Caki2 (cell line): ENCODE results near the gene SLC2A5. TPM values are rescaled to one million over a fixed set of nuclear protein-coding genes. Genes with fewer than 3 reads are reported as not detected.
"Not testable (repeated sequence)": the region's sequence is repeated elsewhere in the genome, so short reads cannot be mapped to it uniquely, and the experiment has no call there.

ENCODE experiments used
- DNase-seq: peaks from one replicate; pipeline ENCODE4 v3.0.0-alpha.2; 2015; ENCODE audit warnings: low read depth
- in situ Hi-C: cut with HindIII; loops from 2 replicates; pipeline ENCODE4 v1.10.0; 2016; ENCODE audit warnings: low sequenced_read_pairs, low pct_unique_long_range_greater_than_20kb, mixed read lengths
- total RNA-seq: library from RNA; depleted of rRNA; stranded (reverse); fragments of >200 nt; shearing (Covaris generic); gene quantifications from 2 replicates; pipeline ENCODE4 v1.2.3, GENCODE V29; 2014; ENCODE audit warnings: low replicate concordance

SLC2A5 gene
- total RNA-seq, 1 experiment from 2014 or later: not detected

GRCh38 chr1:9022026-9022738 lies 47.3 kb downstream of the SLC2A5 start:
- in situ Hi-C loops, DNase-seq: not testable (repeated sequence)

- no peak for DNase-seq
- in situ Hi-C loops: no loop called here
These were observed 49.1 kb downstream of the SLC2A5 start for GRCh38 chr1:9020305-9020704.

GRCh38 chr1:9019896-9020295 lies 49.5 kb downstream of the SLC2A5 start:
- in situ Hi-C loops: no loop called here
- no peak for DNase-seq

- in situ Hi-C loops: no loop called here
- no peak for DNase-seq
These were observed 51.1 kb downstream of the SLC2A5 start for GRCh38 chr1:9018333-9018732.

GRCh38 chr1:9016455-9016854 lies 53.0 kb downstream of the SLC2A5 start:
- in situ Hi-C loops: no loop called here
- DNase-seq: no peak

GRCh38 chr1:9014475-9015375 lies 54.7 kb downstream of the SLC2A5 start:
- in situ Hi-C loops: no loop called here
- no peak for DNase-seq

- in situ Hi-C loops: no loop called here
- no peak for DNase-seq
These were observed 55.6 kb downstream of the SLC2A5 start for GRCh38 chr1:9013819-9014218.

GRCh38 chr1:9010781-9011323 lies 58.6 kb downstream of the SLC2A5 start:
- in situ Hi-C loops: no loop called here
- DNase-seq: no peak

- in situ Hi-C loops: no loop called here
- DNase-seq: no peak
These were observed 59.7 kb downstream of the SLC2A5 start for GRCh38 chr1:9009438-9010370.

- no peak for DNase-seq
- in situ Hi-C loops: no loop called here
These were observed 61.2 kb downstream of the SLC2A5 start for GRCh38 chr1:9008236-9008635.

- in situ Hi-C loops: no loop called here
- DNase-seq: no peak
These were observed 62.3 kb downstream of the SLC2A5 start for GRCh38 chr1:9006956-9007615.

GRCh38 chr1:9005395-9005708 lies 64.1 kb downstream of the SLC2A5 start:
- in situ Hi-C loops: no loop called here
- no peak for DNase-seq

GRCh38 chr1:9004700-9005394 lies 64.6 kb downstream of the SLC2A5 start:
- DNase-seq: peak; percentile 65
- in situ Hi-C loops: no loop called here

GRCh38 chr1:9004031-9004699 lies 65.3 kb downstream of the SLC2A5 start:
- in situ Hi-C loops: no loop called here

GRCh38 chr1:9002215-9002560 lies 67.2 kb downstream of the SLC2A5 start:
- in situ Hi-C loops, DNase-seq: not testable (repeated sequence)

More at GRCh38 chr1:9004031-9004699, 65.3 kb downstream of the SLC2A5 start:
- DNase-seq: no peak

GRCh38 chr1:9001534-9002214 lies 67.8 kb downstream of the SLC2A5 start:
- DNase-seq: peak; percentile 13
- in situ Hi-C loops: not testable (repeated sequence)
